HG03039 (cell line): Measurements from ENCODE around the gene TMEM63C.

ENCODE experiments used
- ATAC-seq: cut with Tn5 transposase; IDR thresholded peaks from one replicate; pipeline ENCODE4 v1.9.1; 2021; ENCODE audit warnings: mild to moderate bottlenecking, moderate library complexity; ENCODE audit not compliant: unreplicated experiment

TMEM63C gene

GRCh38 chr14:77250927-77251326 is 69.3 kb downstream of the TMEM63C start:
- no peak for ATAC-seq

GRCh38 chr14:77251870-77252269 is 70.3 kb downstream of the TMEM63C start:
- ATAC-seq: no peak

DNA sequence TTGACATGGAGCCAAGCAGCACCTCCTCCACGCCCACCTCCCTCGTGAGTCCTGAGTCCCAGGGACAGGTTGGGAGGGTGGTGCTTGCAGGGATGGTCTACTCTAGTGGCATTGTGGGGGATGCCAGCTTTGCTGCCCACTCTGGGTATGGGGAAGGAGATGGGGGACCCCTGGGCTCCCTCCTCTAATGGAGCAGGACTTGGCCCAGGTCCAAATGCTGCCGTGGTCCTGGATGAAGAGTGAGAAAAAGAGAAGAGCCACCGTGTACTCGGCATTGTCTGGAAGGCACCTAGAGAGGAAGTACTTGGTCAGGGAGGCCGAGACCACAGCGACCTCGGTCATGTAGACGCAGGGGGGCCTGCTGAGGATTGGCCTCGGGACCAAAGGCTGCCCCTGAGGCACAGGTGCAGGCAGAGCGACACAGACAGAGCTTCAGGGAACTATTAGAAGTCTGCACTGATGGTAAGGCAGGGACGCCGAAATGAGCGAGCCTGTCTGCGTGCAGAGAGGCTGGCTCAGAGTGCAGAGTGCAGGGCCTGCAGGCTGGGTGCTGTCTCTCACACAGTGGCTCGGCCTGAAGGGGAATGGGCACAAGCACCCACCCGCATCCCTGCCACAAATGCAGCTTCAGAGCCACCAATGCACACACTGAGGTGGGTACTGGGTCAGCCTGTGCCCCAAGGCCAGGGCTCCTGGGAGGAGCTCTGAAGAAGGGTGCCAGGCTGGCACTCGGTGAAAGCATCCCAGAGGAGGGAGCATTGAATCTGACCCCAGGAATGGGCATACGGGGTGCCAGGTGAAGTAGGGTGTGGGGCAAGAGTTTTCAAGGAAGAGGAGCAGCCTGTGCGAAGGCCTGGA is 72.0 kb downstream of the TMEM63C start:
- ATAC-seq: no peak

DNA sequence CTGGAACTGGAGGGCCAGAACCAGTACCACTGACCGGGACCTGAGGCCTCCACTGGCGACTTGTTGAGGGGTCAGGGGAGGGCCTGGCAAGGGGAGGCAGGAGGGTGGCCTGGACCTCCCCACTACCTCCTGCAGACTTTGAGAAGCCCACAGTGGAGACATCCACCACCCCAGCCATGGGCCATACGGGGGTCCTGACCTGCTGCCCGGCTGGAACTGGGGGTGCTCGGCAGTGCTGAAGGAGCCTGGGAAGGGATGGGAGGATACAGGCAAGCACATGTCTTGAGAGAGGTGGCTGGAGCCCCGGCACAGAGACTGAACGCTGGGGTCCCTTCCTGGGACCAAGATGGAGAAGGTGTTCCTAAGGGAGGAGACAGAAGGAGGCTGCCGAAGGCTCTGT is 75.1 kb downstream of the TMEM63C start:
- no peak for ATAC-seq

DNA sequence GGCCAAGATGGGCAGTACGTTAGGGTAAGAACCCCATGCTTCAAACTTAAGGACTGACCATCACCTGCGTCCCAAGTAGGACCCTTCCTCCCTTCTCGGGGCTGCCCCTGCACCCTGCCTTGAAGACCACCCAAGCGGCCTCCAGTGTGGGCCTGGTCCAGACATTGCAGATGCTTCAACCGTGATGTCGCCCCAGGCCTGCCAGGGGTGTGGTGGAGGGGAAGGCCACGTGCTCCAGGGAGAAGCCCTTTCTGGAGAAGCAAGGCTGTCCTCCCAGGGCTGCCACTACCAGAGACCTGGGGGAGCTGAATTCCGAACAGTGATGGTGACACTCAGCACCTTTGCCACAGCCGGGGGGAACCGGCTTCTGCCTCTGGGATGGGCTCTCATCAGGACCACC is 76.1 kb downstream of the TMEM63C start:
- no peak for ATAC-seq

- no peak for ATAC-seq
Measured at GRCh38 chr14:77258566-77258965, 77.0 kb downstream of the TMEM63C start.

DNA sequence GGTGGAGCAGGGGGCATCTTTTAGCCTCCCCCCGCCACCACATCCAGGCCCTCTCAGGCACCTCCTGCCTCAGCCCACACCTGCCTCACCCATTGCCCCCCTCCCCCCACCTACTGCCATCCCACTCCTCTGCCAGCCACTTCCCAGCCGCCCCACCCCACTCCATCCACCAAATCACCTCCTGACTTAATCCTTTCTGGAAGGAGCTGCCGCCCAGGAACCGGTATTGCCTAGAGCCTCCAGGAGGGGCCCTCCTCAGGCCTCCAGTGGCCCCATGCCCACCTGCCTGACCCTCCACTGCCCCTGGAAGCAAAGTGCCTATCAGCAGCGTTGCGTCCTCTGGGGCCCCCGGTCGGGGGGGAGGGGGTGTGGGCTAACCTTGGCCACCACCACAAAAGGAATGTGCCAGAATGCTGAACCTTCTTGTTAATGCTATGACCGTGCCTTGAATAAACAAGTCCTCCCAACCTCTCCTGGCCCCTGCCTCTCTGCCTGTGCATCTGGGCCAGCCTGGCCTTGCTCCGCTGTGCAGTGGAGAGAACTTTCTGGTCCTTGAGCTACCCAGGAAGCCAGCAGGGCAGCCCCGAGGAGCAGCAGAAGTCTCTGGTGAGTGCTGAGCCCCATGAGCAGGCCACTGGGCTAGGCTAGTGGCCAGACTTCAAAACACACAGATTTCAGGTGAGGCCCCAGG is 77.6 kb downstream of the TMEM63C start:
- no peak for ATAC-seq

DNA sequence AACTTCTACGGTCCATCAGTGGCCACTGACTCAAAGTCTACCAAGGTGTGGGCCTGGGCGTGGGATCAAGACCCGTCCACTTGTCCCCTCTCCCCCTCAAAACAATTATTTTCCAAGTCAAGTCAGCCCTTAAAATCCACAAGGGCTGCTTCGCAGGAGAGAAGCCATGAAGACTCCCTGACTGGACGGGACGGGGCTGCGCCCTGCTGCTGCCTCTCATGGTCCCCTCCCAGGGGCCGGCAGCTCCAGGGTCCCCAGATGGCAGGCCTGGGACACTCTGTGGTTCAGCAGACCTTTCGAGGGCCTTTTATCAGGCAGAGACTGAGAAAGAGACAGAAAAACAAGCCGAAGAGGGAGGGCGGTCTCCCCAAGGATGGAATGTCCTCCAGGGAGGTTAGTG is 78.6 kb downstream of the TMEM63C start:
- ATAC-seq: no peak

- ATAC-seq: no peak
Measured at GRCh38 chr14:77260631-77261030, 79.0 kb downstream of the TMEM63C start.

DNA sequence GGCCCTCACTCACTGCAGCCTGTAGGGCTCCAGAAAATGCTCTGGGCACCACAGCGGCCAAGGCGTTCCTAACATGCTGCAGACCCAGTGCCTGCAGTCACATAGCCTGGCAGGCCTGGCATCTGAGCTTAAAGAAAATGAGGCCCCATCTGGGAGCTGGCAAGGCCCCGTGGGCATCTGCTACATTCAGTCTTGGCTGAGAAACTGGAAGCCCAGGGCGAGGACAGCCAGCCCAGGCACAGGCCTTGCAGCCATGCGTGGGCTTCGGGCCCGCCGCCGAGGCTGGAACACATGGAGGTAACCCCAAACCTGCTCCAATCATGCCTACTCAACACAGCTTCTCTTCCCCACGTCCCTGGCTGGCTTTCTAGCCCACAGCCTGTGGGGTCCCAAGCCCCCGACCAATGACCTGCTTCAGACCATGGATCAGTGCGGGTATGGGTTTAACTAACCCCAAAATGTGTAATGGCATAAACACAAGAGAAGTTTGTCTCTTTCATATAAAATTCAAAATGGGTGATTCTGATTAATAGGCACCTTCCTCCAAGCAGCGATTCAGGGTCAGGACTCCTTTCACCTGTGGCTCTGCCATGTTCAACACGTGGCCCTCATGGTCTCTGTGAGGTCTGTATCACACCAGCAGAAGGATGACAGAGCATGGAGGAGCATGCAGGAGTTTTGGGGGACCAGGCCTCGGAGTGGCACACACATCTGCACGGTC is 83.0 kb downstream of the TMEM63C start:
- no peak for ATAC-seq

- ATAC-seq: no peak
Measured at GRCh38 chr14:77265187-77265515, 83.6 kb downstream of the TMEM63C start.

- no peak for ATAC-seq
Measured at GRCh38 chr14:77265561-77266335, 84.2 kb downstream of the TMEM63C start.

- no peak for ATAC-seq
Measured at GRCh38 chr14:77266336-77266735, 84.7 kb downstream of the TMEM63C start.

DNA sequence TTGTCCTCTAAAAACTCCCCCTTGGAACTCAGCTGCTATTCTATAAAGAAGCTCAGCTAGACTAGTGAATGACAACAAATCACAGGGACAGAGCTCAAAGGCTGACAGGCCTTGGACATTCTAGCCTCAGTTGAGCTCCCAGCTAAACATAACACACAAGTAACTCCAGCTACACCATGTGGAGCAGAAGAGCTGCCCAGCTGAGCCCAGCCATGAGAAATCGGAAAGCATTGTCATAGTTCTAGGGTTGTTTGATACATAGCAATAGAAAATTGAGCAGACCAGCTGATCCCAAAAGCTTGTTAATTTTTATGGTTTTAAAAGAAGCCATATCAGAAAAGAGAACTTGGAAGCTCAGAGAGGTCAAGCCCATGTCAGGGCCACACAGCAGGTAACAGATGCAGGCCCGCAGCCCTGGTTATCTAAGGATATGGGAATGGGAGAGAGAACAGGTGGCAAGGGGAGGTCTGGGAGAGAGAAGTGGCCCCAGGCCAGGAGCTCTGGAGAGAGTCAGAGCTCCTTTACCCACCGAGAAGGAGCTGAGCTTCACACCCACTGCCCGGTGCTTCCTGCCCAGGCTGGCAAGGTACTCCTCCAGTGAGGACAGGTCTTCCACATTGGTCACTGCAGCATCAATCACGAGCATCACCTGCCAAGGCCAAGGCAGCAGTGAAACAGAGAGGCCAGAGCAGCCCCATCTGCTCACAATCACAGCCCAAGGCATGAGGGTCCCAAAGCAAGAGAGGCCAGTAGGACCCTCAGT is 86.5 kb downstream of the TMEM63C start:
- ATAC-seq: no peak

DNA sequence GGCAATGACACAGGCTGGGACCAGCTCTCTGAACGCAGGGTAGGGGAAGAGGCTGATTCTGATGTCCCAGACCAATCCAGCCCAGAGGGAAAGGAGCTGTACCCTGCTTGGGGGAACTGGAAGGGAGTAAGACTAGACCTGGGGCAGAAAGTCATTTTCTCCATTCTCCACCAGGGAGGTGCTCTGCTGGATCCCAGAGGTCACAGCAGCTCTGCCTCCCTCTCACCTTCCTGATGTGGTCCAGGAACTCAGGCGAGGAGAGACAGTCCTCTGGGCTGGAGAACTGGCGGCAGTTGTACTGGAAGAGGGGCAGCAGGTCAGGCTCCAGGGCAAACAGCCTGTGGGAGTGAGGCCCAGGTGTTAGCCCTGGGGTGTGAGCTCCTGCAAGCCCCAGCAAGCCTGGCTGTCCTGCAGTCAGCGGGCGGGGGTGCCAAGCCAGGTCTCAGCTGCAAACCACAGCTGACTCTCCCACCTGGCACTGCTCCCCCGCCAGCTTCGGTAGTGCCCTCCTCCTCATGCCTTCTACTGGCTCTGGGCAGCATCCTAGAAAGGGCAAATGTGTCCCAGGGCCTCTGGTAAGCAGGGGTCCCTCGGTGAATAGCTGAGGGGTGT is 87.5 kb downstream of the TMEM63C start:
- ATAC-seq: no peak

- ATAC-seq: no peak
Measured at GRCh38 chr14:77270361-77271112, 88.9 kb downstream of the TMEM63C start.

- ATAC-seq: no peak
Measured at GRCh38 chr14:77271113-77271710, 89.6 kb downstream of the TMEM63C start, which contains the start of gene NGB. TSS of gene NGB (minus strand) at chr14:77271206. CDS start at chr14:77270937, 269 bp downstream.

- ATAC-seq: no peak
Measured at GRCh38 chr14:77272261-77272660, 90.7 kb downstream of the TMEM63C start.

DNA sequence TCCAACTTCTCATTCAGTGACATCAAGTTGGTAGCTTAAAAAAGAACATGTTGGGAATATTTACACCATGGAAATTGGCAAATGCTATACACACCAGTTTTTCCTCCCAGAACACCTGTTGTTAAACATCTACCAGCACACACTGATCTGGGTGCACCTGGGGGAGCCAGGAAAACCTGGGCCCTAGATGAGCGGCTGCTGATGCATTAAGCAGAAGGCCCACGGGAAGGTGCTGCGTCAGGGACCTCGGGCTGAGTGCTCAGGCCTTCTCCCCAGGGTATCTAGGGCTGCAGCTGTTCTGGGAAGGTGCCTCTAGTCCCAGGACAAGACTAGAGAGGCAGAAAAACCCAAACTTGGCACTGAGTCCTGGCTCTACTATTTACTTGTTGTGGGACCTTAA is 92.2 kb downstream of the TMEM63C start:
- no peak for ATAC-seq
